ENCODE data around the gene ROR1. TPM values are rescaled to one million over a fixed set of nuclear protein-coding genes. Genes with fewer than 3 reads are reported as not detected.

ROR1 gene
- total and polyA plus RNA-seq, 2 donors (not counting 1 experiment from before 2014, with no cell fraction given): 14.5 to 16.5 TPM

DNA sequence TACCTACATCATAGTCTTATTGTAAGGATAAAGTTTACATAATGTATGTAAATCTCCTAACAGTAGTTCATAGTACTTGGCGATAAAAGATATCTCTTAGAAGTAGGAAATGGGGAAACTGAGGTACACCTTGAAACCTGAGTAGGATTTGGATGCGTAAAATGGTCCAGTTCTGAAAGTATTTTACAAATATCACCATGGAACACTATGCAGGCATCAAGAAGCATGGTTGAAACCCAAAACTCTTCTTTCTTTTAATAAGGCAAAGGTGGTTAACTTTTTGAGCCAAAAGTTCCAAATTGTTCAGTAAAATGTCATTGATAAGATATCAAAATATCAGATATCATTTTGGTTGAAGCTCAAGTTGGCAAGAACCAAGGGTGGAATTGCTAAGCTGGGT is 46.0 kb downstream of the ROR1 start:
- no peaks in the 10 kb centered on the region for H3K36me3 ChIP-seq (ENCODE audit: control insufficient read depth, insufficient read depth, low read length)
- no peaks in the 10 kb centered on the region for H3K27me3 ChIP-seq (ENCODE audit: control insufficient read depth, insufficient read depth, low read length)
- no peak overlapping the region for H3K9ac ChIP-seq (ENCODE audit: insufficient read depth, low read length)
- no peaks in the 10 kb centered on the region for H3K79me2 ChIP-seq (ENCODE audit: control insufficient read depth, insufficient read depth, low read length)
- H3K4me2 ChIP-seq (ENCODE audit: extremely low read depth, insufficient read depth, low read length): no peak overlapping the region
- peaks cover 6% of the 10 kb centered on the region for H3K4me1 ChIP-seq (ENCODE audit: control insufficient read depth, extremely low read depth, insufficient read depth, low read length)
- H3K4me3 ChIP-seq (replicated peaks in 1 of 4; ENCODE audit: control extremely low read depth in 1 of 4, insufficient read depth in 1 of 4, low read depth in 3 of 4, low read length in 4 of 4): no peak overlapping the region
- H2AFZ ChIP-seq (ENCODE audit: low read length): no peak overlapping the region
- no peaks in the 10 kb centered on the region for H3K9me3 ChIP-seq (ENCODE audit: control insufficient read depth, insufficient read depth, low read depth, low read length)
- no peak for TF ChIP-seq EZH2 (IDR thresholded peaks at IDR 0.05; ENCODE audit: low read length, missing control alignments)
- H4K20me1 ChIP-seq (ENCODE audit: control insufficient read depth, extremely low read depth, insufficient read depth, low read length): no peaks in the 10 kb centered on the region
- no peak overlapping the region for H3K27ac ChIP-seq (ENCODE audit: insufficient read depth, low read length)
- no peak for DNase-seq (ENCODE audit: low read depth in 2 of 2)

DNA sequence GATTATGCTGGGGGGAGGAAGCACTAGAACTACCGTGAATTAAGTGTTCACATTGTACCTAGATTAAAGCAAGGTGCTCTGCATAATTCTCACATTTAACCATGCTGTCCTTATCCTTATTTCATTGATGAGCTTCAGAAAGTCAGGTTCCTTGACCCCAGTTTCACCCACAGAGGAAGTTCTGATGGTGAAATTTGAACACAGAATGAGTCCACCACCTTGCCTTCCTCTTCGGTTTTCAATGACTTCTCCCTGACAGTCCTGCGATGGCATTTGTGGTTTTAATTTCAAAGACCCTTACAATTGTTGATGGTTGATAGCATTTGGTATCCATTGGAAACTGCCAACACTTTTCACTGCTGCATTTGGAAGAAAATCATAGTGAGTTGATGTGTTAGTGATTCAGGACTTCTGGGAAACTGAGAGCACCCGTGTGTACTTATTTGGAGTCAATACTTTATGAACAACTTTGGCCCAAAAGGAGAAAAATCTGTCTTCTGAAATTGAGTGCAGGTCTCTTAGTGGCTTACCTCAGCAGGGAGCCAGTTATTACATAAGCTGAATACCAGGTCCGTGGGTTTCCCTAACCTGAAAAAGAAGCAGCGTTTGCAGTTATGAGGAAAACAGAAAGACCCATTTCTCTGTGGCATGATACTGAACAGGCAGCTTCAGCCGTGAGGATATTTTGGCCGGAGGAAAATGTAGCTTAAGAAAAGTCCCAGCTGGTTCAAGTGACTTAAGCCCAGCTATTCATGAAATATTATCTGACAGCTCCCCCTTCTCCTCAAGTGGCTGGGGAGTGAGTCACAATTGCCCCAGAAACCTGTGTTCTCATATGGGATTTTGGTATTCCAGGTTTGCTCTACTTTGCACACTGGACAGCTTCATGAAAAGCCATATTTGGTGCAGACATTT is 47.5 kb downstream of the ROR1 start:
- no peak overlapping the region for H3K27ac ChIP-seq (ENCODE audit: insufficient read depth, low read length)
- H3K4me1 ChIP-seq (ENCODE audit: control insufficient read depth, extremely low read depth, insufficient read depth, low read length): peaks cover 6% of the 10 kb centered on the region
- no peaks in the 10 kb centered on the region for H3K79me2 ChIP-seq (ENCODE audit: control insufficient read depth, insufficient read depth, low read length)
- no peak overlapping the region for H2AFZ ChIP-seq (ENCODE audit: low read length)
- no peak overlapping the region for H3K4me3 ChIP-seq (replicated peaks in 1 of 4; ENCODE audit: control extremely low read depth in 1 of 4, insufficient read depth in 1 of 4, low read depth in 3 of 4, low read length in 4 of 4)
- TF ChIP-seq EZH2 (IDR thresholded peaks at IDR 0.05; ENCODE audit: low read length, missing control alignments): no peak
- TF ChIP-seq, protein P1, sequence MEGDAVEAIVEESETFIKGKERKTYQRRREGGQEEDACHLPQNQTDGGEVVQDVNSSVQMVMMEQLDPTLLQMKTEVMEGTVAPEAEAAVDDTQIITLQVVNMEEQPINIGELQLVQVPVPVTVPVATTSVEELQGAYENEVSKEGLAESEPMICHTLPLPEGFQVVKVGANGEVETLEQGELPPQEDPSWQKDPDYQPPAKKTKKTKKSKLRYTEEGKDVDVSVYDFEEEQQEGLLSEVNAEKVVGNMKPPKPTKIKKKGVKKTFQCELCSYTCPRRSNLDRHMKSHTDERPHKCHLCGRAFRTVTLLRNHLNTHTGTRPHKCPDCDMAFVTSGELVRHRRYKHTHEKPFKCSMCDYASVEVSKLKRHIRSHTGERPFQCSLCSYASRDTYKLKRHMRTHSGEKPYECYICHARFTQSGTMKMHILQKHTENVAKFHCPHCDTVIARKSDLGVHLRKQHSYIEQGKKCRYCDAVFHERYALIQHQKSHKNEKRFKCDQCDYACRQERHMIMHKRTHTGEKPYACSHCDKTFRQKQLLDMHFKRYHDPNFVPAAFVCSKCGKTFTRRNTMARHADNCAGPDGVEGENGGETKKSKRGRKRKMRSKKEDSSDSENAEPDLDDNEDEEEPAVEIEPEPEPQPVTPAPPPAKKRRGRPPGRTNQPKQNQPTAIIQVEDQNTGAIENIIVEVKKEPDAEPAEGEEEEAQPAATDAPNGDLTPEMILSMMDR (conservative IDR thresholded peaks at IDR 0.05 in 1 of 2, IDR thresholded peaks at IDR 0.05 in 1 of 2; ENCODE audit: low read depth in 1 of 2, low read length in 2 of 2): no peak
- DNase-seq (ENCODE audit: low read depth in 2 of 2): peak; percentile 79 to 88
- no peaks in the 10 kb centered on the region for H3K36me3 ChIP-seq (ENCODE audit: control insufficient read depth, insufficient read depth, low read length)
- peak overlapping the region; percentile 60 for H3K4me2 ChIP-seq (ENCODE audit: extremely low read depth, insufficient read depth, low read length)
- H3K9me3 ChIP-seq (ENCODE audit: control insufficient read depth, insufficient read depth, low read depth, low read length): no peaks in the 10 kb centered on the region
- H4K20me1 ChIP-seq (ENCODE audit: control insufficient read depth, extremely low read depth, insufficient read depth, low read length): no peaks in the 10 kb centered on the region
- no peaks in the 10 kb centered on the region for H3K27me3 ChIP-seq (ENCODE audit: control insufficient read depth, insufficient read depth, low read length)
- H3K9ac ChIP-seq (ENCODE audit: insufficient read depth, low read length): no peak overlapping the region

DNA sequence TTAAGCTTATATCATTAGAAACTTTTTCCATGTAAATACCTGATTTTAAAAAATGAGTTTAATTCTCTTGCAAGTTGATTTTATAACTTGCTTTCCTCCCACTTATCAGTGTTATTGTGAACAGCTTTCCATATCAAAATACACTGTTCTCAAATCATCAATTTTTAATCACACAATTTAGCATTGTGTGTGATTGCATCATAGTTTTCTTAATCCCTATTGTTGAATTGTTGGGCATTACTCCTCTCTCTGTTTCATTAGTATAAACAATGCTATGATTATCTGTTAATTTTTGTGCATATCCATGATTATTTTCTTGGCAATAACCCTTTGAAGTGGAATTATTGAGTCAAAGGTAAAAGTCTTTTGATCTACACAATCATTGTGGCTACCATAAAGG is 48.7 kb downstream of the ROR1 start:
- H3K4me1 ChIP-seq (ENCODE audit: control insufficient read depth, extremely low read depth, insufficient read depth, low read length): peaks cover 6% of the 10 kb centered on the region
- H3K79me2 ChIP-seq (ENCODE audit: control insufficient read depth, insufficient read depth, low read length): no peaks in the 10 kb centered on the region
- H3K4me2 ChIP-seq (ENCODE audit: extremely low read depth, insufficient read depth, low read length): no peak overlapping the region
- H3K27ac ChIP-seq (ENCODE audit: insufficient read depth, low read length): no peak overlapping the region
- H2AFZ ChIP-seq (ENCODE audit: low read length): no peak overlapping the region
- no peaks in the 10 kb centered on the region for H4K20me1 ChIP-seq (ENCODE audit: control insufficient read depth, extremely low read depth, insufficient read depth, low read length)
- no peaks in the 10 kb centered on the region for H3K27me3 ChIP-seq (ENCODE audit: control insufficient read depth, insufficient read depth, low read length)
- no peaks in the 10 kb centered on the region for H3K9me3 ChIP-seq (ENCODE audit: control insufficient read depth, insufficient read depth, low read depth, low read length)
- DNase-seq (ENCODE audit: low read depth in 2 of 2): no peak
- H3K36me3 ChIP-seq (ENCODE audit: control insufficient read depth, insufficient read depth, low read length): no peaks in the 10 kb centered on the region
- H3K4me3 ChIP-seq (replicated peaks in 1 of 4; ENCODE audit: control extremely low read depth in 1 of 4, insufficient read depth in 1 of 4, low read depth in 3 of 4, low read length in 4 of 4): no peak overlapping the region
- TF ChIP-seq EZH2 (IDR thresholded peaks at IDR 0.05; ENCODE audit: low read length, missing control alignments): no peak
- TF ChIP-seq, protein P1 (conservative IDR thresholded peaks at IDR 0.05 in 1 of 2, IDR thresholded peaks at IDR 0.05 in 1 of 2; ENCODE audit: low read depth in 1 of 2, low read length in 2 of 2): no peak
- H3K9ac ChIP-seq (ENCODE audit: insufficient read depth, low read length): no peak overlapping the region
